Stimulated activated CD8-positive, alpha-beta memory T cell treated with anti-CD3 and anti-CD28 coated beads, Interleukin-15, amount 100 ng/mL, for 24 hours (primary cell): Measurements from ENCODE around the gene AGBL1.

ENCODE experiments used
- DNase-seq: peaks from one replicate; pipeline ENCODE4 v3.0.0-alpha.2; 2020; ENCODE audit warnings: low read depth

Gene AGBL1

GRCh38 chr15:86322629-86323028 is 243.0 kb downstream of the AGBL1 start:
- no peak for DNase-seq

- DNase-seq = no peak
Observed at GRCh38 chr15:86327230-86327865, 247.7 kb downstream of the AGBL1 start.

GRCh38 chr15:86328658-86329057 is 249.0 kb downstream of the AGBL1 start:
- no peak for DNase-seq

DNA sequence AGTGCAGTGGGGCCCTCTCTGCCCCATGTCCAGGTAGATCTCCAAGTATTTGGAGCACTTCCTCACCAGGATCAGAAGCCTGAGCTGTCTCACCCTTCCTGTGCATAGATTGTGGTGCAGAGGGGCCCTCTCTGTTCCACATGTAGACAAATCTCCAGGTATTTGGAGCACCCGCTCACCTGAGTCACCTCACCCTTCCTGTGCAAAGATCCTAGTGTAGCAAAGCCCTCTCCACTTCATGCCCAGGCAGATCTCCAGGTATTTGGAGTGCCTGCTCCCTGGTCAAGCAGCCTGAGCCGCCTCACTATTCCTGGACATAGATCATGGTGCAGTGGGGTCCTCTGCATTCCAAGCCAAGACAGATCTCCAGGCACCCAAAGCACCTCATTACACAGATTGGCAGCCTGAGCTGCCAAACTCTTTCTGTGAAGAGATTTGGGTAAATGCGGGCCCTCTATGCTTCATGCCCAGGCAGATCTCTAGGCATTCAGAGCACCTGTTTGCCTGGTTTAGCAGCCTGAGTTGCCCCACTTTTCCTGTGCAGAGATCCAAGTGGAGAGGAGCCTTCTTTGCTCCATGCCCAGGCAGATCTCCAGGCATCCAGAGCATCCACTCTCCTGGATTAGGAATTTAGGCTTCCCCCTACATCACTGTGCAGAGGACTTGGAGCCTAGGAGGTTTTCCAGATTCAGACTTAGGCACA is 249.8 kb downstream of the AGBL1 start:
- DNase-seq = no peak

- DNase-seq = no peak
Observed at GRCh38 chr15:86333819-86334218, 254.1 kb downstream of the AGBL1 start.

- DNase-seq = no peak
Observed at GRCh38 chr15:86336051-86336788, 256.5 kb downstream of the AGBL1 start.

- no peak for DNase-seq
Observed at GRCh38 chr15:86337071-86337470, 257.4 kb downstream of the AGBL1 start.

DNA sequence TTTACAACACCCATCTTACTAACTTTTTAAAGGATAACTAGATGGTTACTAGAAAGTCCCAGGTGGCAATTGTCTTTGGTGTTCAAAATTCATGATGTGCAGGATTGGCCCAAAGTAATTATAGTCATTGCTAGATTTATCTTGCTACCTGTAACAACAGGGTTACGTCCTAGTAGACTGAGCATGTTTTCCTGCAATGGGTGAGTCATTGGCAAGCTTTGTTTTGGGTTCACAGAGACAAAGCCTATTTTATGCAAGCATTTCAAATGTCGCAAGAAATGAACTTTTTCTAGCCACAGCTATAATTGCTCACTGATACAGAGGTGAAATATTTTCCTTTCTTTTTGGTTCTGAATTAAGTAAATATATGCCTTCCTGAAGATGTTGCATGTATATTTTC is 267.6 kb downstream of the AGBL1 start:
- DNase-seq = no peak

DNA sequence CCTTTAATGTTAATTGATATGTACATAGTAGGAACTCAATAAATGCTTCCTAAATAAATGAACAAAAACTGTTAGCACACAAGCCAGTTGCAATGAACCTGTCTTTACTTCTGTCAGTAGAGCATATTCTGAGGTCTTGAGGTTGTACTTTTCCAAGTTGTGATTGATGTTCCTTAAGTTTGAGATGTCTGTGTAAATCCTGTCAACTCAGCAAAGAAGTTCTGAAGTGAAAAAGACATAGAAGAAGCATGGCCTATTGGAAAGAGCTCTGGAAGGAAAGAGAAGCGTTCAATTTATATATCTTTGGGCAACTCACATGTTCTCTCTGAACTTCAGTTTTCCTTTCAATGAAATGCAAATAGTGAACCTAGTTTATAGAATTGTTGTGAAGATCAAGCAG is 269.9 kb downstream of the AGBL1 start:
- no peak for DNase-seq

GRCh38 chr15:86353213-86353612 is 273.5 kb downstream of the AGBL1 start:
- DNase-seq = no peak

- no peak for DNase-seq
Observed at GRCh38 chr15:86355361-86355760, 275.7 kb downstream of the AGBL1 start.

- DNase-seq = no peak
Observed at GRCh38 chr15:86355801-86356200, 276.1 kb downstream of the AGBL1 start.

DNA sequence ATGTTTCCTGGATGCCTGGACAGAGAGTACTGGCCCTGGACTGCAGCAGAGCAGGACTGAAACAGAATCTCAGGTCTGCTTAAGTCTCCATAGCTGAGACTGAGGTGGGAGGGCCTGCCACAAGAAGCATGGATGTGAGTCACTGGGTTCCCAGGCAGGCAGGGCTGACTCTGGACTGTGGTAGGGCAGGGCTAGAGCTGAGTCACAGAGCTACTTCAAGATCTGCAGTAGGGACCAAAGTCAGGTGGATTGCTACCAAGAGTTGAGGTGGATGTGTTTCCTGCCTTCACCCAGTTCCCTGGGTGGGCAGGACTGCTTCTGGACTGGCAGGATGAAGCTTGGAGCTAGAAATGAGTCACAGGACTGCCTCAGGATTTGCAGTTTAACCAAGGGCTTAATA is 282.9 kb downstream of the AGBL1 start:
- DNase-seq = no peak

GRCh38 chr15:86373147-86373546 is 293.5 kb downstream of the AGBL1 start:
- no peak for DNase-seq

DNA sequence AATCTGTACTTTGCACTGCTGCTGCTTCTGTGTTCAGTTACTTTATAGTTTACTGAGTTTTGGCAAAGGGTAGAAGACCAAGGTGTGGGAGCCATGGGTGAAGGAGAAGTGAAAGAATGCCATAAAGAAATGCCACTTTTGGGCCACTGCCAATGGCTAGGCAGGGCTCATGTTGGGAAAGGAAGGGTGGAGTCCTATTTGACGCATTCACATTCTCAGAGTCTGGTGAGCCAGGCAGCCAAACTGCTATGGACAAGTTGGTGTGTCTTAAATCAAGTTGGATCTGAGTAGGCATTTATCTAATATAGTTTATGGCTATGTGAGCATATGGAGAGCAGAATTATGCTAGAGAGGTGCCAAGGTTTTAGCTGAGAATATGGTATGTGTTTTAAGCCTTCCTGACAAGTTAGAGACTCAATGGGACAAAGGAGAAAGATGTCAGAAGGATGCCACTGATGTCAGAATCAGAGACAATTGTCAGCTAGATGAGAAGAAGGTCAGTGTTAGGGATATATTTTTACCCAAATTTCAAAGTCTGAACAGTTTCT is 296.1 kb downstream of the AGBL1 start:
- no peak for DNase-seq

DNA sequence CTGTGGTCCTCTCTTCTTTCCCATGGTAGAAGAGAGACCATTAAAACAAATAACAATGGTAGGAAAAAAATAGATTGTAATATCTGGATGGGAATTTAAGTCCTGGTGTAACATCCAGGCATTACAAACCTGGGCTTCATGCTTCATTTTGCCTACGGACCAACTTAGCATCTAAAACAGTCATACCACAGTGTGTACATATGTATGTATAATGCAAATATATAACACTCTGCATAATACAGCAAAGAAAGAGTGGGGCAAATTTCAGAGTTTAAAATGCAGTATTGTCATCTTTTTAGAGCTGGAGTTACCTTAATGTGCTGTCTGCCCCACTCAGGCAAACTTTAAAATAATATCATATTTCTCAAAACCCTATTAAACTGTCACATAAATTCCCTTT is 298.2 kb downstream of the AGBL1 start:
- DNase-seq = no peak

DNA sequence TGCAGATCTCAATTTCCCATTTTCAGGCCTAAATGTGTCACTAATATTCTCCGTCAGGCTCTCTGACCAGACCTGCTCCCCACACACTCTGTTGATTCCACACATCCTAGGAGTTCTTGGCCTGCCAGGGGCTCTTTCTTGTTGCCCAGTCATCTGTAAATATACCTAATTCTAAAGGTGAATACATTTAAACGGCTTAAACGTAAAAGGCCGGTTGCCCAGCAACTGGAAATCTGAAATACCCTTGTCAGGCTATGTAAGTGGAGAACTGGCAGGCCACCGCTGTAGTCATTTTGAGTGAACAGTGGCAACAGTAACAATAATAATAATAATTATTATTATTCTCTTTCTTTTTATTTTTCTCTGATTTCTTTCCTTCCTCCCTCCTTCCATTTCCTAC is 302.7 kb downstream of the AGBL1 start:
- DNase-seq = no peak

- no peak for DNase-seq
Observed at GRCh38 chr15:86383611-86384010, 303.9 kb downstream of the AGBL1 start.

GRCh38 chr15:86384186-86384585 is 304.5 kb downstream of the AGBL1 start:
- DNase-seq = no peak

DNA sequence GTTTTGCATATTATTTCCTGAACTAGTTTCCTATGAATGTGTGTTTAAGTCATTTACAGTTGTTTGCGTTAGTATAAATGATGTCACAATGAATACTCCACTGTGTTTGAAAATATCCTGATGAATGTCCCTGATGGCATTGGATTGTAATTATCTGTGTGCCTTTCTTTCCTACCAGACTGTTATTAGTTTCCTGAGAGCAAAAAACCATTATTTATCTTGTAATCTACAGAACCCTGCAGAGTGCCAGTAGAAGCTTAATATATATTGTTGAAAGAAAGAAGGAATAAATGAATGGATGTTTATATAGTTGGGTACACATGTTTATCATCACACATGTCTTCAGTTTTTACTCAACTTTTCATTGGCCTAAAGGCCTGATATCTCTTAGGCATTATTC is 312.6 kb downstream of the AGBL1 start:
- DNase-seq = no peak

DNA sequence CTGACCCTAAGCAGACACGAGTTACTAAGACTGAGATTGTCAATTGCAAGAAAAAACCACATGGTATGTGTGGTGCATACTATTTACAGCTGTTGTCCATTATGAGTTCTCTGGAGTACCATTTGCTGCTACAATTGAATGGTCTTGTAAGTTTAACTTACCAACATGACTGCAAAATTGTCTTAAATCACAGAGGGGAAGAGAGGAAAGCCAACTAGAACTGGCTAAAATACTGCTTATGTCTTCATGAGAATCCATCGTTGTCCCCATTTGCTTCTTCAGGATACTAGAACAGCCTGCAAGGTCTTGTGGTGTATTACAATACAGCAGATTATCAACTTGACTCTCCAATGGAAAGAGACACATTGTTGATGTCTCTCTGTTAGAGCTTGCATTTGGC is 313.2 kb downstream of the AGBL1 start:
- DNase-seq = no peak

GRCh38 chr15:86394866-86395265 is 315.2 kb downstream of the AGBL1 start:
- DNase-seq = no peak
